BLaER1 treated with 17β-estradiol and CSF1 and Interleukin-3, amounts not matched to agents 10 nM and 100 nM (cell line): Measurements from ENCODE around the gene ADGRL3.

Experiments used
- H3K27ac ChIP-seq, 11 experiments: shearing (Covaris generic); formaldehyde crosslinking; 2 replicates each; pipeline ENCODE4 v1.8.1; 2022
- H3K27me3 ChIP-seq, 11 experiments: shearing (Covaris generic); formaldehyde crosslinking; 2 replicates each; pipeline ENCODE4 v1.8.1; 2022
- H3K36me3 ChIP-seq, 11 experiments: shearing (Covaris generic); formaldehyde crosslinking; 2 replicates each; pipeline ENCODE4 v1.8.1; 2022
- H3K4me1 ChIP-seq, 10 experiments: shearing (Covaris generic); formaldehyde crosslinking; 2 replicates each; pipeline ENCODE4 v1.8.1; 2022
- H3K4me2 ChIP-seq, 11 experiments: shearing (Covaris generic); formaldehyde crosslinking; 2 replicates each; pipeline ENCODE4 v1.8.1; 2022
- H3K4me3 ChIP-seq, 10 experiments: shearing (Covaris generic); formaldehyde crosslinking; 2 replicates each; pipeline ENCODE4 v1.8.1; 2022
- H3K9ac ChIP-seq, 11 experiments: shearing (Covaris generic); formaldehyde crosslinking; 2 replicates each; pipeline ENCODE4 v1.8.1; 2022
- H3K9me3 ChIP-seq, 11 experiments: shearing (Covaris generic); formaldehyde crosslinking; replicated peaks in 1 of 11; 2 replicates each; pipeline ENCODE4 v1.8.1; 2022
- H4K20me1 ChIP-seq, 11 experiments: shearing (Covaris generic); formaldehyde crosslinking; 2 replicates each; pipeline ENCODE4 v1.8.1; 2022
- Cebpa-rat ChIP-seq, 11 experiments: shearing (Covaris generic); IDR thresholded peaks; 2 replicates each; pipeline ENCODE4 v1.8.1; 2022

Gene ADGRL3

DNA sequence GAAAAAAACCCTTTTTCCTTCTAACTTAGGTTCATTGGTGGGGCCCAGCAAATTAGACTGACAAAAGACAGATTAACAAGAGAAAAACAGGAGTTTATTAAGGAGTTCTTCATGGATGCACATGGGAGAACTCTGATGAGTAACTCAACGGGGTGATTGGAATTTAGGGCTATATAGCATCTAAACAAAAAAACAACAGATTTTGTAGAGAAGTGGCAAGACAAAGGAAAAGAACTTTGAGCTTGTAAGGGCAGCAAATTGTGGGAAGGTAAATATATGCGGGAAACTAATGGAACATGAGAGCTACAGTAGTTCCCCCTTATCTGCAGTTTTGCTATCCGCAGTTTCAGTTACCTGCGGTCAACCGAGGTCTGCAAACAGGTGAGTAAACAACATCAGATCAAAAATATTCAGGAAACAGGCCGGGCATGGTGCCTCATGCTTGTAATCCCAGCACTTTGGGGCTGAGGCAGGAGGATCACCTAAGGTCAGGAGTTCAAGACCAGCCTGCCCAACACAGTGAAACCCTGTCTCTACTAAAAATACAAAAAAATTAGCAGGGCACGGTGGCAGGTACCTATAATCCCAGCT is 573.6 kb downstream of the ADGRL3 start:
- Histone ChIP-seq H3K9me3 (no peaks in the 10 kb centered on the region), H3K27ac (no peak overlapping the region), H3K4me3 (no peak overlapping the region), H3K27me3 (no peaks in the 10 kb centered on the region), H3K4me1 (peaks cover 0 to 9% (median 0%) of the 10 kb centered on the region in 10 experiments; a peak in 2 of 20 replicates), H4K20me1 (no peaks in the 10 kb centered on the region), H3K9ac (no peak overlapping the region), H3K4me2 (no peak overlapping the region), H3K36me3 (no peaks in the 10 kb centered on the region)
- TF ChIP-seq Cebpa-rat (IDR thresholded peaks at IDR 0.05): no peak

DNA sequence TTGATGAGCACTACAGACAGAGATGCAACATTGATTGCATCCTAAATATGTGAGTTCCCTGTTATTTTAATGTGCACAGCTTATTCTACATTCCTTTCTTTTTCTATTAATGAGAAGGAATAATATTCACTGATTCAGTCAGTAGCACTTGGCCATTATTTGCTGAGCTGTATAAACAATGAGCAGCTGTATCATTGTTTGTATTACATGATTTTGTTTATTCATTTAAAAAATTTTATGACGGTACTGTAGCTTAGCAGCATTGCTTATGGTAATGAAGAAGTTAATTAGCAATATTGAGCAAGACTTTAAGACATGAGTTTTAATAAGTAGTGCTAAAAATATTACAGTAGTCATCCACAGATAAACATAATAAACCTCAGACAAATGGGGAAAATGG is 582.0 kb downstream of the ADGRL3 start:
- Histone ChIP-seq H4K20me1 (no peaks in the 10 kb centered on the region), H3K4me1 (no peaks in the 10 kb centered on the region), H3K36me3 (no peaks in the 10 kb centered on the region), H3K27me3 (no peaks in the 10 kb centered on the region), H3K9me3 (no peaks in the 10 kb centered on the region), H3K27ac (no peak overlapping the region), H3K4me3 (no peak overlapping the region), H3K9ac (no peak overlapping the region), H3K4me2 (no peak overlapping the region)
- TF ChIP-seq Cebpa-rat (IDR thresholded peaks at IDR 0.05): no peak

DNA sequence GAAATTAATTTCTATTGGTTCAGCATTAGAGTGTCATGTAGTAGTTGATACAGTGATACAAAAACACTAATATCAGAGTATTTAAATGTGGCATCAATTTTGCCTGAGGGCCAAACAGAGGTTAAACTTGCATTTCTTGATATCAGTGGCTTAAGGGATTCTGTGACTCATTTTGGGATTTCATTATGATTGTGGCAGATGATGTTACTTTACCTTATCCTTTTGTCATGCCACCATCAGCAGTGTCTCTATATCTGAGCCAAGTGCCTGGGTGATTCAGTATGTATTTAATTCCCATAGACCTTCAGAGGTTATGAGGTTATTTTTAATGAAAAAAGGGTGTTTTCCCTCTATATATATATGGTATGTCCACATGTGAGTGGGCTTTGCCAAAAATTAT is 582.9 kb downstream of the ADGRL3 start:
- TF ChIP-seq Cebpa-rat (IDR thresholded peaks at IDR 0.05): no peak
- H3K4me3 ChIP-seq: no peak overlapping the region

GRCh38 chr4:61785761-61786160 is 585.6 kb downstream of the ADGRL3 start:
- no peak overlapping the region for H3K4me3 ChIP-seq
- no peak overlapping the region for H3K4me2 ChIP-seq
- H3K9ac ChIP-seq: no peak overlapping the region
- no peaks in the 10 kb centered on the region for H3K27me3 ChIP-seq
- H3K9me3 ChIP-seq: peaks cover 2 to 4% (median 3%) of the 10 kb centered on the region in 11 experiments; a peak in 14 of 22 replicates
- no peak overlapping the region for H3K27ac ChIP-seq
- H4K20me1 ChIP-seq: no peaks in the 10 kb centered on the region
- no peaks in the 10 kb centered on the region for H3K4me1 ChIP-seq
- no peak for TF ChIP-seq Cebpa-rat (IDR thresholded peaks at IDR 0.05)
- H3K36me3 ChIP-seq: no peaks in the 10 kb centered on the region

More for the DNA sequence above, 582.9 kb downstream of the ADGRL3 start:
- H3K9ac ChIP-seq: no peak overlapping the region
- no peak overlapping the region for H3K4me2 ChIP-seq
- H3K9me3 ChIP-seq: no peaks in the 10 kb centered on the region
- no peak overlapping the region for H3K27ac ChIP-seq
- no peaks in the 10 kb centered on the region for H3K27me3 ChIP-seq
- no peaks in the 10 kb centered on the region for H4K20me1 ChIP-seq
- no peaks in the 10 kb centered on the region for H3K36me3 ChIP-seq
- no peaks in the 10 kb centered on the region for H3K4me1 ChIP-seq

DNA sequence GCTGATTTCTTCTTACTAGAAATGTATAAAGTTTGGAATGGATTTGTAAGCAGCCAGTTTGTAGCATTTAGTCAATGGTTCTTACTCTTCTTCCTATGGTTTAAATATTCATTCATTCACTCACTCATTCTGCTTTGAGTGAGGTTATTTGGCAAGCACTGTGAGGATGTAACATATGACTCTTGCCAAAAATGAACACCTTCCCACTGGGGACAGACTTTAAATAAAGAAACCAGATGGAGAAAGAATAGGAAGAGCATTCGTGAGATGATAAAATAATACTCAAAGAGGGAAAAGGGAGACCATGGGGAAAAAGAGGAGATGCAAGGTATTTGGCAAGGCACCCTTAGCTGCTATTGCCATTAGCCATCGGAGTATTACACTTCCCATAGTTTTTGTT is 586.1 kb downstream of the ADGRL3 start:
- Histone ChIP-seq H4K20me1 (no peaks in the 10 kb centered on the region), H3K27ac (no peak overlapping the region), H3K9me3 (peaks cover 3 to 8% (median 8%) of the 10 kb centered on the region in 11 experiments; a peak in 16 of 22 replicates), H3K4me3 (no peak overlapping the region), H3K27me3 (no peaks in the 10 kb centered on the region), H3K36me3 (no peaks in the 10 kb centered on the region), H3K9ac (no peak overlapping the region), H3K4me1 (no peaks in the 10 kb centered on the region), H3K4me2 (no peak overlapping the region)
- TF ChIP-seq Cebpa-rat (IDR thresholded peaks at IDR 0.05): no peak

DNA sequence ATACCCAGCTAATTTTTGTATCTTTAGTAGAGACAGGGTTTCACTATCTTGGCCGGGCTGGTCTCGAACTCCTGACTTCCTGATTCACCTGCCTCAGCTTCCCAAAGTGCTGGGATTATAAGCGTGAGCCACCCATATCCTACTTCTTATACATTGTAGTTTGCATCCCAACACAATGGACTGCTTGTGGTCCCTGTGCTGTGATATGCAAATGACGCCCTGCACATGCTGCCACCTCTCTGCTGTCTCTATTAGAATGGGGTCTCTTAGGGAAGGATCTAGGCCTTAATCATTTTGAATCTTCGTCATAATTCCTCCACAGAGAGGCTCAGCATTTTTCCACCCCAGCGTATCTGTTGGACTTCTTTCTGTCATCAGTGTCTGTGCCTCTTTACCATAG is 595.9 kb downstream of the ADGRL3 start:
- no peak overlapping the region for H3K4me2 ChIP-seq

DNA sequence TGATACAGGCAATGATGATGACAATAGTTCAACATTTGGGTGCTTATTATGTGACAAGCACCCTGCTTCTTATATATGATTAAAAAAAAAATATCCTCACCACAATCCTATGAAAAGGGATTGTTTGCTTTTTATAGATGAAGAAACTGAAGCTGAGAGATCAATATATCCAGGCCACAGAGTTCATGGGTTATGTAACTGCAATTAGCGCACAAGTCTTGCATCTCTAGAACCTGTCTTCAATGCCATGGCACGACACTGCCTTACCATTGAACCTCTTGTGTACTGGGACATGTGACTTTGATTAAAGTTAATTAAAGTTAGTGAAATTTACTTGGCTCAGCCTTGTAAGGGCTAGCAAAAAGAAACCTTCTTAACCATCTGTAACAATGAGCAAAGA is 599.7 kb downstream of the ADGRL3 start:
- no peak for TF ChIP-seq Cebpa-rat (IDR thresholded peaks at IDR 0.05)
- Histone ChIP-seq H3K27me3 (no peaks in the 10 kb centered on the region), H3K27ac (no peak overlapping the region), H3K9me3 (no peaks in the 10 kb centered on the region), H4K20me1 (no peaks in the 10 kb centered on the region), H3K9ac (no peak overlapping the region), H3K4me1 (peaks cover 0 to 8% (median 0%) of the 10 kb centered on the region in 10 experiments; a peak in 2 of 20 replicates), H3K36me3 (no peaks in the 10 kb centered on the region), H3K4me3 (no peak overlapping the region), H3K4me2 (no peak overlapping the region)

More for the DNA sequence above, 595.9 kb downstream of the ADGRL3 start:
- Histone ChIP-seq H3K4me1 (peaks cover 0 to 8% (median 0%) of the 10 kb centered on the region in 10 experiments; a peak in 2 of 20 replicates), H3K4me3 (no peak overlapping the region), H3K36me3 (no peaks in the 10 kb centered on the region), H4K20me1 (no peaks in the 10 kb centered on the region), H3K9me3 (peaks cover 0 to 18% (median 9%) of the 10 kb centered on the region in 11 experiments; a peak in 12 of 22 replicates), H3K27ac (no peak overlapping the region), H3K9ac (no peak overlapping the region), H3K27me3 (no peaks in the 10 kb centered on the region)
- TF ChIP-seq Cebpa-rat (IDR thresholded peaks at IDR 0.05): no peak

GRCh38 chr4:61805227-61805626 is 605.1 kb downstream of the ADGRL3 start:
- H3K9me3 ChIP-seq: no peaks in the 10 kb centered on the region
- no peaks in the 10 kb centered on the region for H3K36me3 ChIP-seq
- H3K4me1 ChIP-seq: peaks cover 0 to 5% (median 0%) of the 10 kb centered on the region in 10 experiments; a peak in 1 of 20 replicates
- H3K27ac ChIP-seq: no peak overlapping the region
- H3K4me2 ChIP-seq: no peak overlapping the region
- no peaks in the 10 kb centered on the region for H4K20me1 ChIP-seq
- H3K9ac ChIP-seq: no peak overlapping the region
- no peak for TF ChIP-seq Cebpa-rat (IDR thresholded peaks at IDR 0.05)
- H3K27me3 ChIP-seq: no peaks in the 10 kb centered on the region
- no peak overlapping the region for H3K4me3 ChIP-seq

DNA sequence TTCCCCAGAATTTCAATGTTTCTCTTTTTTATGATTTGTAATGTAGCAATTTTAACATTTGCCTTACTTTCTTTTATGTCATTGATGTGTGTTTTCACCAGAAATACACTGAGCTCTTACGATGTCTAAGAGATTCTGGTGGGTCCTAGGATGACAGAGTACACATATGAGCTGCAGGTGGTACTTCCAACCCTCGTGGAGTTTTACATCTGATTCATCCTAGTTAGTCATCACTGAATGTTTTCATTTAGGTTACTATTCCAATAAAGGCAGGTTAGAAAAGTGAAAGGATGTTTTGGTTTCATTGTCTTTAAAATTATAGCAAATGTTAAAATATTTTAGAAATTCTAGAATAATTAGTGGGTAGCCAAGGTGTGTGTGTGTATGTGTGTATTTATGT is 605.9 kb downstream of the ADGRL3 start:
- H3K4me1 ChIP-seq: peaks cover 0 to 5% (median 0%) of the 10 kb centered on the region in 10 experiments; a peak in 1 of 20 replicates
- no peak overlapping the region for H3K4me2 ChIP-seq
- no peaks in the 10 kb centered on the region for H3K9me3 ChIP-seq
- H3K27ac ChIP-seq: no peak overlapping the region
- H3K36me3 ChIP-seq: no peaks in the 10 kb centered on the region
- TF ChIP-seq Cebpa-rat (IDR thresholded peaks at IDR 0.05): no peak
- no peak overlapping the region for H3K9ac ChIP-seq
- no peak overlapping the region for H3K4me3 ChIP-seq
- no peaks in the 10 kb centered on the region for H4K20me1 ChIP-seq
- no peaks in the 10 kb centered on the region for H3K27me3 ChIP-seq

DNA sequence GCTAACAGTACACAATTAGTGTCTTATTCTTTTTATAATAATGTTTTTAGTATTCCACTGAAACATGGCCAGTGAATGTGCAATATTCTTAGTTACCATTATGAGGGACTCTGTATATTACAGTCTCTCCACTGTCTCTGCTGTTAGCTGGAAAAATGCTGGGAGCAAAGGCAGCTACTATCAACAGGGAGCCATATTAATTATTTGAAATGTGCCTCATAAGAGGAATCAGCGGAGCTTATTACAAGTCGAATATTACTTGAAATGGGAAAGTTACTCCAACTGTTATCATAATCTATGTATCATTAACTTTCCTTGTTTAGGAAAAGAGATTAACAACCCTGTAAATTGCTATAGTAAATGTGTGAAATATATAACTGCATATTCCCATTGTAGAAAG is 612.0 kb downstream of the ADGRL3 start:
- Histone ChIP-seq H3K27ac (no peak overlapping the region), H3K4me1 (no peaks in the 10 kb centered on the region), H3K27me3 (no peaks in the 10 kb centered on the region), H3K9ac (no peak overlapping the region), H3K9me3 (peaks cover 7 to 12% (median 8%) of the 10 kb centered on the region in 11 experiments), H3K36me3 (no peaks in the 10 kb centered on the region), H4K20me1 (no peaks in the 10 kb centered on the region), H3K4me2 (no peak overlapping the region), H3K4me3 (no peak overlapping the region)
- TF ChIP-seq Cebpa-rat (IDR thresholded peaks at IDR 0.05): no peak
